Tibial artery (tissue), 4 donors: ENCODE results near the gene GRM3.

Experiments used
- DNase-seq, 2 donors: peaks; one replicate each; pipeline ENCODE4 v3.0.0-alpha.2; 2019
- H3K27ac ChIP-seq, 2 donors: fragments of 200-600 bp; sonication (generic) in 1 of 2; 1 replicate in 1 of 2; 2 replicates in 1 of 2; pipeline ENCODE4 v1.5.1; 2018 to 2019; ENCODE audit warnings: mild to moderate bottlenecking in 1 of 2
- H3K27me3 ChIP-seq, 2 donors: fragments of 200-600 bp; sonication (generic) in 1 of 2; one replicate each; pipeline versions ENCODE4 v1.5.1 to v1.6.0; 2016 to 2019
- H3K36me3 ChIP-seq, 3 donors: fragments of 200-600 bp; sonication (generic) in 2 of 3; one replicate each; pipeline ENCODE4 v1.5.1; 2016 to 2019; ENCODE audit warnings: mild to moderate bottlenecking in 2 of 3
- H3K4me1 ChIP-seq, 4 donors: fragments of 200-600 bp; sonication (generic) in 2 of 4; 1 replicate in 3 of 4; 2 replicates in 1 of 4; pipeline ENCODE4 v1.5.1; 2016 to 2019
- H3K4me3 ChIP-seq, 2 donors: fragments of 200-600 bp; sonication (generic) in 1 of 2; 1 replicate in 1 of 2; 2 replicates in 1 of 2; pipeline ENCODE4 v1.5.1; 2018 to 2019; ENCODE audit warnings: mild to moderate bottlenecking in 2 of 2
- H3K9me3 ChIP-seq, 3 donors: fragments of 200-600 bp; sonication (generic) in 1 of 3; one replicate each; pipeline ENCODE4 v1.5.1; 2016 to 2019
- CTCF ChIP-seq, 2 experiments: fragments of 200-600 bp in 1 of 2; fragments of 450-650 bp in 1 of 2; IDR thresholded peaks; one replicate each; pipeline ENCODE4 v1.5.1; 2017 to 2019; ENCODE audit warnings: antibody characterized with exemption in 2 of 2, mild to moderate bottlenecking in 1 of 2, moderate library complexity in 1 of 2
- intact Hi-C: fragments of 100-400 bp; cut with DNase I; formaldehyde crosslinking; loops from one replicate; pipeline ENCODE4 v1.15.0; 2023; ENCODE audit warnings: low total_unique reads

GRM3 gene

GRCh38 chr7:86815556-86815955 lies 171.8 kb downstream of the GRM3 start:
- TF ChIP-seq CTCF (IDR thresholded peaks at IDR 0.05) = no peak
- H3K36me3 ChIP-seq = no peaks in the 10 kb centered on the region
- no peaks in the 10 kb centered on the region for H3K9me3 ChIP-seq
- intact Hi-C loops = no loop called here
- H3K27me3 ChIP-seq = no peaks in the 10 kb centered on the region
- no peaks in the 10 kb centered on the region for H3K4me1 ChIP-seq
- no peak overlapping the region for H3K4me3 ChIP-seq
- no peak for DNase-seq
- no peak overlapping the region for H3K27ac ChIP-seq

- no peaks in the 10 kb centered on the region for H3K4me1 ChIP-seq
- TF ChIP-seq CTCF (IDR thresholded peaks at IDR 0.05) = no peak
- no peak overlapping the region for H3K4me3 ChIP-seq
- H3K27me3 ChIP-seq = no peaks in the 10 kb centered on the region
- H3K9me3 ChIP-seq = no peaks in the 10 kb centered on the region
- intact Hi-C loops = no loop called here
- no peak for DNase-seq
- no peaks in the 10 kb centered on the region for H3K36me3 ChIP-seq
- H3K27ac ChIP-seq = no peak overlapping the region
Measured at GRCh38 chr7:86818903-86819302, 175.2 kb downstream of the GRM3 start.

GRCh38 chr7:86823769-86824168 lies 180.1 kb downstream of the GRM3 start:
- no peak for TF ChIP-seq CTCF (IDR thresholded peaks at IDR 0.05)
- Histone ChIP-seq H3K9me3 (no peaks in the 10 kb centered on the region), H3K27me3 (no peaks in the 10 kb centered on the region), H3K4me1 (no peaks in the 10 kb centered on the region), H3K36me3 (no peaks in the 10 kb centered on the region), H3K27ac (no peak overlapping the region), H3K4me3 (no peak overlapping the region)
- intact Hi-C loops = no loop called here
- DNase-seq = no peak

- intact Hi-C loops = no loop called here
- H3K4me1 ChIP-seq = no peaks in the 10 kb centered on the region
- H3K9me3 ChIP-seq = no peaks in the 10 kb centered on the region
- H3K4me3 ChIP-seq = no peak overlapping the region
- H3K27ac ChIP-seq = no peak overlapping the region
- no peak for DNase-seq
- H3K36me3 ChIP-seq = no peaks in the 10 kb centered on the region
- H3K27me3 ChIP-seq = no peaks in the 10 kb centered on the region
- TF ChIP-seq CTCF (IDR thresholded peaks at IDR 0.05) = no peak
Measured at GRCh38 chr7:86825264-86825663, 181.6 kb downstream of the GRM3 start.

- no peaks in the 10 kb centered on the region for H3K9me3 ChIP-seq
- H3K27me3 ChIP-seq = no peaks in the 10 kb centered on the region
- no peaks in the 10 kb centered on the region for H3K36me3 ChIP-seq
- intact Hi-C loops = no loop called here
- no peak overlapping the region for H3K27ac ChIP-seq
- DNase-seq = no peak
- TF ChIP-seq CTCF (IDR thresholded peaks at IDR 0.05) = no peak
- H3K4me3 ChIP-seq = no peak overlapping the region
- no peaks in the 10 kb centered on the region for H3K4me1 ChIP-seq
Measured at GRCh38 chr7:86826948-86827347, 183.2 kb downstream of the GRM3 start.

GRCh38 chr7:86833360-86833759 lies 189.7 kb downstream of the GRM3 start:
- H3K4me1 ChIP-seq = no peaks in the 10 kb centered on the region
- no peak for TF ChIP-seq CTCF (IDR thresholded peaks at IDR 0.05)
- no peak overlapping the region for H3K4me3 ChIP-seq
- no peaks in the 10 kb centered on the region for H3K36me3 ChIP-seq
- intact Hi-C loops = no loop called here
- DNase-seq = no peak
- H3K27ac ChIP-seq = no peak overlapping the region
- no peaks in the 10 kb centered on the region for H3K27me3 ChIP-seq
- no peaks in the 10 kb centered on the region for H3K9me3 ChIP-seq
